ENCODE results near the gene MESP1.
"Not testable (repeated sequence)": the region's sequence is repeated elsewhere in the genome, so short reads cannot be mapped to it uniquely, and the experiment has no call there.

MESP1 gene

DNA sequence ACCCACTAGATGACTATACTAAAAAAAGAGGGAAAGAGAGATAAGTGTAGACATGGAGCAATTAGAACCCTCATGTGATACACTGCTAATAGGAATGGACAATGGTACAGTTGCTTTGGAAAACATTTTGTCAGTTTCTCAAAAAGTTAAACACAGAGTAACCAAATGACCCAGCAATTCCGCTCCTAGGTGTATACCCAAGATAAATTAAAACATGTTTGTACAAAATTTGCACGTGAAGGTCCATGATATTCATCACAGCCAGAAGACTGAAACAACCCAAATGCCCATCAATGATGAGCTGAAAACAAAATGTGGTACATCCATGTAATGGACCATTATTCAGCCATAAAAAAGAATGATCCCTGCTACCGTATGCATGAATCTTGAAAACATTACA is 36.9 kb upstream of the MESP1 start:
- H3K27me3 ChIP-seq (ENCODE audit: control insufficient read depth, insufficient read depth, low read length) = no peaks in the 10 kb centered on the region
- no peaks in the 10 kb centered on the region for H3K9me3 ChIP-seq (ENCODE audit: control insufficient read depth, insufficient read depth, low read length)
- no peaks in the 10 kb centered on the region for H3K36me3 ChIP-seq (ENCODE audit: control insufficient read depth, insufficient read depth, low read length)
- H3K4me3 ChIP-seq (ENCODE audit: low read depth, low read length) = no peak overlapping the region
- no peak overlapping the region for H3K9ac ChIP-seq (ENCODE audit: low read depth, low read length)
- peaks cover 9% of the 10 kb centered on the region for H3K4me1 ChIP-seq (ENCODE audit: control insufficient read depth, insufficient read depth, low read length)

DNA sequence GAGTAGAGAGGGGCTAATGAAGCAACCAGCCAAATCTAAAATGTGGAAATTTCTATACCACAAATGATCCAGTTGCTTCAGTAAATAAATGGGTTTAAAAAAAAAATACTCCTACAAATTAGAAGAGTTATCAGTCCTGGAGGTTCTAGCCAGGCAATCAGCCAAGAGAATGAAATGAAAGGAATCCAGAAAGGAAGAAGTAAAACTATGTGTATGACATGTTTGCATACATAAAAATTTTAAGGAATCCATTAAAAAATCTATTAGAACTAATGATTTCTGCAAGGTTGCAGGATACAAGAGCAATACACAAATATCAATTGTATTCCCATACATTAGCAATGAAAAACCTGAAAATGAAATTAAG is 34.7 kb upstream of the MESP1 start:
- Histone ChIP-seq H3K4me1 (ENCODE audit: control insufficient read depth, insufficient read depth, low read length) (peaks cover 9% of the 10 kb centered on the region), H3K4me3 (ENCODE audit: low read depth, low read length) (no peak overlapping the region), H3K9me3 (ENCODE audit: control insufficient read depth, insufficient read depth, low read length) (no peaks in the 10 kb centered on the region), H3K9ac (ENCODE audit: low read depth, low read length) (no peak overlapping the region), H3K27me3 (ENCODE audit: control insufficient read depth, insufficient read depth, low read length) (peaks cover 9% of the 10 kb centered on the region), H3K36me3 (ENCODE audit: control insufficient read depth, insufficient read depth, low read length) (no peaks in the 10 kb centered on the region)

DNA sequence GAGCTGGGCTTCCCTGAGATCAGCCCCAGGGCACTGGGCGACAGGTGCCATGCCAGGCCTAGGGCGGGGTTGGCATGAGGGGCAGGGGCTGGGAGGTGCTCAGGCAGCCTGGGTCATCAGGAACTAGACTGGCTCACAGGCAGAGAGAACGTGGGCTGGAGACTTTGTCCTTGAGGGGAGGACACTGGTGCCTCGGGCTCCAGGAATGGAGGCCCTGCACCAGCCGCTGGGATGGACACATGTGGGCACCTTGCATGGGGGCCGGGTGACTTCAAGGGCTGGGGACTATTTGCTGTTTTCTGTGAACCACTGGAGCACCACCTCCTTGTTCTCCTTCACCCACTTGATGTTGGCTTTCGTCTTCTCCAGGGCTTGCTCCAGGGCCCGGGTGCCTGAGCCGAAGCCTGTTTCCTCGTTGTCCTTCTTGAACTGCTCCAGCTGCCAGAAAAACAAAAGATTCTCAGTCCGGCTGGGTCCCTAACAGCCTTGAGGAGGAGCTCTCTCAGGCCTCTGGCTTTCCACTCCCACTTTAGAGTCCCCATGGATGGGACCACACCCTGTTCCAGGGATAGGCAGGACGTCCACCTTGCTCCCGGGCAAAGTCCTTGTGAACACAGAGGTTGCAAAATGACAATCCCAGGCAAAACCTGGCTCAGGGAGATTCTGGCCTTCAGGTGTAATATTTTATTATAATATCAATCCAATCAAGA is 34.2 kb upstream of the MESP1 start:
- Histone ChIP-seq H3K9ac (ENCODE audit: low read depth, low read length) (no peak overlapping the region), H3K36me3 (ENCODE audit: control insufficient read depth, insufficient read depth, low read length) (no peaks in the 10 kb centered on the region), H3K4me1 (ENCODE audit: control insufficient read depth, insufficient read depth, low read length) (peaks cover 9% of the 10 kb centered on the region)

DNA sequence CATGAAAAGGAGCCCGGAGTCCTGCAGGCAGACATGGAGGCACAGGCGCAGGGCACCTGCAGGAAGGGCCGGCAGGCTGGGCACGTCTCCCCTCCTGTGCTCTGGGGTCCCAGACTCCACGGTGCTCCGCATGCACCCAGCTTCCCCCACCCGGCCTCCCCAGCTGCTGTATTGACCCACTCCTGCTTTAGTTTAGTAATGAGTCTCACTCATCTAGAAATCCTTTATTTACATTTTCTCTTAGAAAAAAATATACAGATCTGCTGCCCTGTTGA is 33.6 kb upstream of the MESP1 start:
- Histone ChIP-seq H3K36me3 (ENCODE audit: control insufficient read depth, insufficient read depth, low read length) (no peaks in the 10 kb centered on the region), H3K9me3 (ENCODE audit: control insufficient read depth, insufficient read depth, low read length) (no peaks in the 10 kb centered on the region), H3K4me3 (ENCODE audit: low read depth, low read length) (no peak overlapping the region), H3K27me3 (ENCODE audit: control insufficient read depth, insufficient read depth, low read length) (peaks cover 12% of the 10 kb centered on the region), H3K4me1 (ENCODE audit: control insufficient read depth, insufficient read depth, low read length) (peaks cover 9% of the 10 kb centered on the region), H3K9ac (ENCODE audit: low read depth, low read length) (no peak overlapping the region)

More for the DNA sequence above, 34.2 kb upstream of the MESP1 start:
- Histone ChIP-seq H3K4me3 (ENCODE audit: low read depth, low read length) (no peak overlapping the region), H3K9me3 (ENCODE audit: control insufficient read depth, insufficient read depth, low read length) (no peaks in the 10 kb centered on the region), H3K27me3 (ENCODE audit: control insufficient read depth, insufficient read depth, low read length) (peaks cover 12% of the 10 kb centered on the region)

DNA sequence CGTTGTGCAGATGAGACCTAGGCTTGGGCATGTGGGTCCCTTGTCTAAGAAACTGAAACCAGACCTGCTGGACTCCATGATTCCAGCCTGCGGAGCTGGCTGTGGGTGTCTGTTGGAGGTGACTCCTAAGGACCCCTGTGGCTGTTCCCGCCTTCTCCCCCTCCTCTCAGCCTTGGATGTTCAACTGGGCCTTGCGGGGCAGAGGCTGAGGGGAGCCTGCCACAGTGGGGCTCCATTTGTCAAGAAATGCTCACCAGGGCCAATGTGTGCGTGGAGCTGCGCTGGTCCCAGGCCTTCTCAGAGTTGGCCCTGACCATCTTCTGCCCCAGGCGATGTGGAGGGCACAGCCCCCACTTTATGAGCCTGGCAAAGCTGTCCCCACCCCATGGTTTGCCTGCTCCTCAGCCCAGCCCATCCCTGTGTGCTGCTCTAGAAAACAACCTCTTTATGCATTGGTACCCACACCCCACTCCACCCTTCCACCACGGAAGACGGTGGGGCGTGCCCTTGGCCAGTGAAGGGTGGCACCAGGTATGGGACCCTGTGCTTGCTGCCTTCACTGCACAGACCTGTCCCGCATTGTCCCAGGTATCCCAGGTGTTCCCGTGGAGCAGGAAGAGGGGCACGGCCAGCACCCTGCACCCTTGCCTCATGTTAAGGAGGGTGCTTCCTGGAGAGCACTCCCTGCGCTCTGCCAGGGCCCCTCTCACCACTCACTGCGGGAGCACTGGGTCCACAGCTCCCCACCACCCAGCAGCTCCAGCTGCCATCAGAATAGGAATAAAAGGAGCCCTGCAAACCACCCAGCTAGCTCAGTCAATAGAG is 33.0 kb upstream of the MESP1 start:
- Histone ChIP-seq H3K9ac (ENCODE audit: low read depth, low read length) (no peak overlapping the region), H3K4me3 (ENCODE audit: low read depth, low read length) (no peak overlapping the region), H3K27me3 (ENCODE audit: control insufficient read depth, insufficient read depth, low read length) (peaks cover 12% of the 10 kb centered on the region), H3K9me3 (ENCODE audit: control insufficient read depth, insufficient read depth, low read length) (no peaks in the 10 kb centered on the region), H3K36me3 (ENCODE audit: control insufficient read depth, insufficient read depth, low read length) (no peaks in the 10 kb centered on the region), H3K4me1 (ENCODE audit: control insufficient read depth, insufficient read depth, low read length) (peaks cover 9% of the 10 kb centered on the region)

DNA sequence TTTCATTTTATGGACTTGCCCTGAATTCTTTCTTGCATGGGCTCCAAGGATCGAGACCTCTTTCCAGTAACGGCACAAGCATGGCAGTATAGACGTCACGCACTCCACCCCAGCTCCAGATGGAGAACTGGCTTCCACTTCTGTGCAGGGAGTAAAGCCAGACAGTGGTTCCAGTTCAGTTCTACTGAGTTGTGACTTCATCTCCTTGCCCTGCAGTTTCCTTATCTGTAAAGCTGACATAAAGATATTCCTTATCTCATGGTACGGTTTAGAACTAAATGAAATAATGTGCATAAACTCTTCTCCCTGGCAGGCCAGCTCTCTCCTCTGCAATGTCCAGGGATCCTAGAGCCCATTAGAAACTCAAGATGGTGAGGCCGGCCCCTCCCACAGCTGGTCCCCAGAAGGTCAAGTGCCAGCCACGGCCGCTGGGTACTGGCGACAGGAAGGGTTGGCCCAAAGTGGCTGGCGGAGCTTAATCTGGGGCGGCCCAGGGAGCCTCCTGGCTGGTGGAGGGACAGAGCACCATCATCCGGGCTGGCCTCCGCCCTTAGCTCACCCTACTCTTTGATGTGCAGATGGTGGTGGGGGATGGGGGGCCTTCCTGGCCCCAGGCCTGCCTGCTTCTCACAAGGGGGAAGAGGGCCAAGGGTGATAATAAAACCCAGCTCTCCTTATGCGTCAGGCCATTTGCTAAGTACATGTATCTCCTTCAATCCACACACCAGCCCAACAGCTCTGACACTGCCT is 32.2 kb upstream of the MESP1 start:
- no peaks in the 10 kb centered on the region for H3K9me3 ChIP-seq (ENCODE audit: control insufficient read depth, insufficient read depth, low read length)
- peaks cover 19% of the 10 kb centered on the region for H3K27me3 ChIP-seq (ENCODE audit: control insufficient read depth, insufficient read depth, low read length)
- no peak overlapping the region for H3K9ac ChIP-seq (ENCODE audit: low read depth, low read length)
- H3K36me3 ChIP-seq (ENCODE audit: control insufficient read depth, insufficient read depth, low read length) = no peaks in the 10 kb centered on the region
- H3K4me1 ChIP-seq (ENCODE audit: control insufficient read depth, insufficient read depth, low read length) = peaks cover 9% of the 10 kb centered on the region
- no peak overlapping the region for H3K4me3 ChIP-seq (ENCODE audit: low read depth, low read length)

DNA sequence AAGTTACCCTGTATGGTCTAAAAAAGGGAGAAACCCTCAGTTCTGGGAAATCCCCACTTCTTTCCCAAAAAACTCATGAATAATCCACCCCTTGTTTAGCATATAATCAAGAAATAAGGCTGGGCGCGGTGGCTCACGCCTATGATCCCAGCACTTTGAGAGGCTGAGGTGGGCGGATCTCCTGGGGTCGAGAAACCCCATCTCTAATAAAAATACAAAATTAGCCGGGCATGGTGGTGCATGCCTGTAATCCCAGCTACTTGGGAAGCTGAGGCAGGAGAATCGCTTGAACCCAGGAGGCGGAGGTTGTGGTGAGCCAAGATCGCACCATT is 31.5 kb upstream of the MESP1 start:
- not testable (repeated sequence) for H3K4me1 ChIP-seq (ENCODE audit: control insufficient read depth, insufficient read depth, low read length); H3K4me3 ChIP-seq (ENCODE audit: low read depth, low read length); H3K9me3 ChIP-seq (ENCODE audit: control insufficient read depth, insufficient read depth, low read length); H3K9ac ChIP-seq (ENCODE audit: low read depth, low read length); H3K36me3 ChIP-seq (ENCODE audit: control insufficient read depth, insufficient read depth, low read length)
- peaks cover 26% of the 10 kb centered on the region for H3K27me3 ChIP-seq (ENCODE audit: control insufficient read depth, insufficient read depth, low read length)

DNA sequence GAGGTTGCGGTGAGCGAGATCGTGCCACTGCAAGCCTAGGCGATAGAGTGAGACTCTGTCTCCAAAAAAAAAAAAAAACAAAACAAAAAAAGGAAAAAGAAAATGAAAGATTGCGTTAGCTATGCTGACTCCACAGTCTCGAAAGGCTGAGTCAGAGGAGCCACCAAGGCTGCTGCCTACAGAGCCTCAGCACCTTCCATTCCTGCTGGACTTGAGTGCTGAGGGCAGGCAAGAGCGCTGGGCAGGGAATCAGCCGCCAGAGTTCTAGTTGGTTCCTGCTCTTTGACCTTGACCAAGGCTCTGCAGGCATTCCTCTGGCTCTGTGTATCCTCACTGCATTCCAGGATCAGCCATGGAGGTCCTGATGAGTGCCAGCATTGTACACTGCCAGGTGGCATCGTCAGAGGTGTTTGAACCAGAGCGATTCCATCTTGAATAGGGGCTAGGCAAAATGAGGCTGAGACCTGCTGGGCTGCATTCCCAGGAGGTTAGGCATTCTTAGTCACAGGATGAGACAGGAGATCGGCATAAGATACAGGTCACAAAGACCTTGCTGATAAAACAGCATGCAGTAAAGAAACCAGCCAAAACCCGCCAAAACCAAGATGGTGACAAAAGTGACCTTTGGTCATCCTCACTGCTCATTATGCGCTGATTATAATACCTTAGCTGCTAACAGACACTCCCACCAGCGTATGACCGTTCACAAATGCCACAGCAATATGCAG is 31.0 kb upstream of the MESP1 start:
- Histone ChIP-seq H3K9me3 (ENCODE audit: control insufficient read depth, insufficient read depth, low read length) (no peaks in the 10 kb centered on the region), H3K4me3 (ENCODE audit: low read depth, low read length) (no peak overlapping the region), H3K27me3 (ENCODE audit: control insufficient read depth, insufficient read depth, low read length) (peaks cover 32% of the 10 kb centered on the region), H3K4me1 (ENCODE audit: control insufficient read depth, insufficient read depth, low read length) (peaks cover 9% of the 10 kb centered on the region), H3K9ac (ENCODE audit: low read depth, low read length) (no peak overlapping the region), H3K36me3 (ENCODE audit: control insufficient read depth, insufficient read depth, low read length) (no peaks in the 10 kb centered on the region)

DNA sequence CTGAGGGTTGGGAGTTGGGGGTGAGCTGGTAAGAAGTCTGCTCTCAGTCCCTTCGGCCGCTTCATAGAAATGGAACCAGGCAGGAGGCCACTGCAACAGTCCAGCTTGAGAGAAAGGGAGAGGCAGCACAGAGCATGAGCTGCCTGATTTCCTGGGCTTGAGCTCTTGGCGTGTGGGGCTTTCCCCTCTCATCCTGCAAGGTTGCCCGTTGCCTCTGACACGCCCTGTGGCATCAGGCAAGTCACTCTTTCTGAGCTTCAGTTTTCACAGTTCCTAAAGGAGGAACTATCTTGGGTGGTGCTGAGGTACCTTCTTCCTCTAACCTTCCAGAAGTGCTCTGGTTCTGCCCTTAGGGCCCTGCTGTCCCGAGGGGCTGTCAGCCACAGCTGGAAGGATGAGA is 30.0 kb upstream of the MESP1 start:
- no peak overlapping the region for H3K9ac ChIP-seq (ENCODE audit: low read depth, low read length)
- no peak overlapping the region for H3K4me3 ChIP-seq (ENCODE audit: low read depth, low read length)
- H3K4me1 ChIP-seq (ENCODE audit: control insufficient read depth, insufficient read depth, low read length) = peaks cover 9% of the 10 kb centered on the region

DNA sequence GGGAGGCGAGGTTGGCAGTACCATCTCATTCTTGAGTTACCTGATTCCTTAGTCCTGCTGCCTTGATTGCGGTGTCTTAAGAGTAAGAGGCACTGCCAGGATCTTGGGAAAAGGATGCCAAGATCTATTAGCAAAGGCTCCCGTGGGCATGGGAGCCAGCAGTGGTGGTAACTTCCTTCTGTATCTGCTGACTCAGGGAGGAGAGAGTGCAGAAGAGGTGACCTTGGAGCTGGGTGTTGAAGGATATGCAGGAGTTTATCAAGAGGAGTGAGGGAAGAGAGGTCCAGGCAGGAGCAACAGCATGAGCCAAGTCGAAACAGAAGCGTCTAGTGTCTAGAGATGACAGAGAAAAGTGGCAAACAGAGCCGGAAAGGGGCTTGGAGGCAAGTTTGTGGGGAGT is 29.6 kb upstream of the MESP1 start:
- H3K27me3 ChIP-seq (ENCODE audit: control insufficient read depth, insufficient read depth, low read length) = peaks cover 38% of the 10 kb centered on the region
- H3K4me1 ChIP-seq (ENCODE audit: control insufficient read depth, insufficient read depth, low read length) = peaks cover 9% of the 10 kb centered on the region
- no peaks in the 10 kb centered on the region for H3K36me3 ChIP-seq (ENCODE audit: control insufficient read depth, insufficient read depth, low read length)
- H3K9me3 ChIP-seq (ENCODE audit: control insufficient read depth, insufficient read depth, low read length) = no peaks in the 10 kb centered on the region
- H3K9ac ChIP-seq (ENCODE audit: low read depth, low read length) = no peak overlapping the region
- H3K4me3 ChIP-seq (ENCODE audit: low read depth, low read length) = no peak overlapping the region

More for the DNA sequence above, 30.0 kb upstream of the MESP1 start:
- no peaks in the 10 kb centered on the region for H3K36me3 ChIP-seq (ENCODE audit: control insufficient read depth, insufficient read depth, low read length)
- H3K27me3 ChIP-seq (ENCODE audit: control insufficient read depth, insufficient read depth, low read length) = peaks cover 33% of the 10 kb centered on the region
- H3K9me3 ChIP-seq (ENCODE audit: control insufficient read depth, insufficient read depth, low read length) = no peaks in the 10 kb centered on the region

DNA sequence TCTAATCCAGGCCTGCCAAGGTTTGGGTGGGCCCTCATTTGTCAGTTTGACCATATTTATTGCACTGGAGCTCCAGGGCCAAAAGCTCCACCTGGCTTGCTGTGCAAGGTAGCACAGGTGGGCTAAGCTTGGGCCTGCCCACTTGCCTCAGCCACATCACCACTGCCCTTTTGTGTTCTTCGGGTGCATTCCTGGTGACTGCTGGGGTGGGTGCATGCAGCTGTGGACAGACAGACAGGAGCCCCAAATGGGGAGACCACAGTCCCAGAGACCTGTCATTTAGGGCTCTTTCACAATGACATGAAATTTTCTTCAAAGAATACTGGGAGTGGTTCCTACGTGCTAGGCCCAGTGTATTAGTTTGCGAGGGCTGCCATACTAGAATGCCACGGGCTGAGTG is 27.8 kb upstream of the MESP1 start:
- Histone ChIP-seq H3K9me3 (ENCODE audit: control insufficient read depth, insufficient read depth, low read length) (no peaks in the 10 kb centered on the region), H3K4me1 (ENCODE audit: control insufficient read depth, insufficient read depth, low read length) (peaks cover 7% of the 10 kb centered on the region), H3K27me3 (ENCODE audit: control insufficient read depth, insufficient read depth, low read length) (peaks cover 42% of the 10 kb centered on the region), H3K9ac (ENCODE audit: low read depth, low read length) (no peak overlapping the region), H3K4me3 (ENCODE audit: low read depth, low read length) (no peak overlapping the region), H3K36me3 (ENCODE audit: control insufficient read depth, insufficient read depth, low read length) (no peaks in the 10 kb centered on the region)
